Measurements from ENCODE around the gene SLC23A1.

SLC23A1 gene

DNA sequence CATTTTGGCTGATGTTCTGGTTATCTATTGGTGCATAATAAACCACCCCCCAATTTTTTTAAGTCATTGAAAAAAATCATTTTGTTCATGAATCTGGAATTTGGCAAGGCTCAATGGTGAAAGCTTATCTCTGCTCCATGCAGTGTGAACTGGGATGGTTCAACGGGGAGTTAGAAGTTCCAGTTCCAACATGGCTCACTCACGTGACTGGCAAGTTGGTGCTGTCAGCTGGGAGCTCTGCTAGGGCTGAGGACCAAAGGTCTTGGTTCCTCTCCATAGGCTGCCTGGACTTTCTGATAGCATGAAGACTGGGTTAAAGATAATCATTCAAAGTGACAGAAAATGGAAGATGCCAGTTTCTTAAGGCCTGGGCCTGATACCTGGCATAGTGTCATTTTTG, 23.9 kb upstream of the SLC23A1 start:
- DNase-seq: no peak

DNA sequence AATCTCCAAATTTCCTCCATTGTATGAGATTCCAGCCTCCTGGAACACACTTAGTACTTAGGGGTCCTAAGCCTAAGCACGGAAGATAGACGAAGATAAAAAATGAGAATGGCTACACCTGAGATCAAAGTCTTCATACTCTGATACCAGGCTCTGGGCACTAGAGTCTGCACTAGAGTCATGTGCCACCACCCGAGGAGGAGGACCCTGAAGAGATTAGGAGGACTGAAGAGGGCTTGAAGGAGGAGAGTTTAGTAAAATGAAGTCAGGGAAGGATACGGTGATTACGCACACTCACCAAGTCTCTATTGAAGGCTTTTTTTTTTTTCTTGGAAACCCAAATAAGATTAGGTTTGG, 21.4 kb upstream of the SLC23A1 start:
- no peak for DNase-seq

DNA sequence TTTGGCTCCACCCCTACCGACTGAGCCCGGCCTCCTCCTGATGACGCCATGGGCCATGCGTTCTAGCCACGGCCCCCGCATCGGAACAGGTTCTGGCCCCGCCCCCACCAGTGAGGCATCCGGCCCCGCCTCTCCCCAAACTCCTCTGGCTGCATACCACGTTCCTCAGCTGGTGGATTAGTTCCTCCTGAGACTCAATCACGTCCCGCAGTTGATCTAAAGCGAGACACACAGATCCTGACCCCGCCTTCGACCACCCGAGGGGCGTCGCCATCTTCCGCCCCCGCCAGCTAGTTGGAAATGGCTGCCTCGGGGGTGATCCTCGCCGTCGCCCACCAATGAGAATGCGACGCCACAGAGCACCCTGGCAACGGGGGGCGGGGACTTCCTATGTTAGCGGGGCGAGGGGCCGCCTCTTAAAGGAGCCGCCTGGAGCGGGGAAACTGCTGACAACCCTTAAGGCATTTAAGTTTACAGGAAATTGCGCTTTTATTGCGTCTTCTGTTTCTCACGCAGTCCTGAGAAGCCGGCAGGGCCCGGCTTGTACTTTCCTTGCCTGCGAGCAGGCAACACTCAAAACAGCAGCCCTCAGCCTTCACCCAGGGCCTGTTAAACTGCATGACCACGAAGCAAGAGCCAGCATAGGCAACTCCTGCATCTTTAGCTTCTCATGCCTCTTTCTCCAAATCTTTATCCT, 20.8 kb upstream of the SLC23A1 start, which contains the start of gene SPATA24:
SPATA24 (minus strand) TSS at position 303 of the 697 bp plus-strand sequence; CDS start at position 274, 29 bp downstream.
- DNase-seq: peak; percentile 98

DNA sequence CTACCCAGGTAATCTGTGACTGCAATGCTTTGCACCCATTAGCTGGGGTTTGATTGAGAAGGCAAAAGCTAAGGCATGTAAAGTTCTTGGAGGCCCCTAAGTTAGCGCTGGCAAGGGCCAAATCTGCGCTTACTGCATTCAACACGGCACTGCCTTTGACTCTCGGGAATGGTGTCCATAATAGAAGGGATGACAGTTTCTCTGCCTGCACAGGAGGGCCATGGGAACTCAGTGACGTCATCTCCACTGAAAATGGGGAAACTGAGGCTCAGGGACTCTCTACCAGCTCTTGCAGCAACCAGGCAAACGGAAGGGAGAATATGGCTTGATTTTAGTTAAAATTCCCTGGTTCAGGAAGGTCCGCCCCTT, 20.3 kb upstream of the SLC23A1 start:
- no peak for DNase-seq

DNA sequence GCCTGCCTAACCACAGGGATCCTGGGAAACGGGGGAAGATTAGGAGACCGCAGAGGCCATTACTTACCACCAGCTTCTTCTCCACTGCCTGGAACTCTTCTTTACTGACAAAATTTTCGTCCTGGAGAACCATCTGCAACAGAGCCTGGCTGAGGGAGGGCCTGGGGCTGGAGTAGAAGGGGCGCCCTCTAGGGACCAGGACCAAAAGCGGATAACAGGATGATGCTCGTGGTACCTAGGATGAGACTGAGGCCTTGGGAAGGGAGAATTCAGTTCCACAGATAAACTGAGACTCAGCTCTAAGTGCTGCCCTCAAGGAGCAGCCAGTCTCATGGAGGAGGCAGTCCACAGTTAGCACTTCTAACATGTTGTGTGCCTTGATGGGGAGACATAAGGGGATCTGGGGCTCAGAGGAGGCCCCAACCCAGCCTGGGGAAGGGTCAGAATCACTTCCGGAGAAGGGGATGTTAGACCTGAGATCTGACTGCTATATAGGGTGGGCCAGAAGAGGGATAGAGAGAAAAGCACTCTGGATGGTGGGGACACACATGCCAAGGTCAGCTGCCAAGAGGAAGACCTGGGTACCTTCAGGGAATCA, 19.6 kb upstream of the SLC23A1 start:
- DNase-seq: no peak

GRCh38 chr5:139401546-139401945, 18.4 kb upstream of the SLC23A1 start:
- no peak for DNase-seq

DNA sequence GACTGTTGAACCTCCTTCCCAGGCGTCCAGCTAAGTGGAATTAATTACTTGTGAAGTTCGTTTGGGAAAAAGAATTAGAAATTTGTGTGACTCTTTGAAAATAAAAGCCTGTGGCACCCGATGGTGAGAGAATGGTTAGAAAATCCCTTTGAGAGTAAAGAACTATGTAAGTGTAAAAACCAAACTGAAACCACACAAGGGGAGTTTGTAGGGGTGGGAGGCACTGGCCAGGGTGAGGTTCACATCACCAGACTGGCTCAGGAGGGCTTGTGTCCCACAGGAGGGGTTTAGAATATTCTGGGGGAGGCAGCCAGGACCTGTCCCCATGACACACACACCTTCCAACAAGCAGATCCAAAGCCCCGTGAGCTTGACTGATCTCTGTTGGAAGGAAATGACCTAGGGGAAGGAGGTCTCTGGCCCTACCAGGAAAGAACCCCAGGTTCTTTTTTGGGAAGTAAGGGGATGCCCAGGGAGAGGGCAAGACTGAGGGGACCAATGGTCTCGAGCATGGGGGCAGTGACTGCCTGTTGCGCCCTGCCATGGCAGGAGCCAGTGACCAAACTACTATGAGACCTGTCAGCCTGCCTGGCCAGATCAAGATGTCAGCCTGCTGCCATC, 16.5 kb upstream of the SLC23A1 start:
- no peak for DNase-seq

- no peak for DNase-seq
Observed at GRCh38 chr5:139397921-139398320, 14.8 kb upstream of the SLC23A1 start.

DNA sequence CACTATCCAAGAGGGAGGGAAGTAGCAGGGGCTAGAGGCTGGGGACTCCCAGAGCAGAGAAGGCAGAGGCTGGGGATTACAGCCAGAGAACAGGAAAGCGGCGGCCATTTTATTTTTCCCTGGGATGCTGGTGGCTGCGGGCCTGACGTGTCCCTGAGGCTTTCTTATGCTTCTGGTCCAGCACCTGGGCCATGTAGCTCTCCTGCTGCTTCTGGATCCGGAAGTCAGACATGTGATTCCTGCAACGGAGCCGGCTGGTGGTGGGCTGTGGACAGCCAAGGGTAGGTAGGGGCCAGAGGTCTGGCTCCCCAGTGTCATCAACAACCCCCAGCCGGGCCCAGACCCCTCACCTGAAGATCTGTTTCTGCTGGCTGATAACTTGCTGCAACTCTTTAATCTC, 13.6 kb upstream of the SLC23A1 start:
- no peak for DNase-seq

- no peak for DNase-seq
Observed at GRCh38 chr5:139395844-139396640, 12.9 kb upstream of the SLC23A1 start.

- no peak for DNase-seq
Observed at GRCh38 chr5:139394654-139395566, 11.8 kb upstream of the SLC23A1 start, which contains the start of gene PROB1. TSS of gene PROB1 (minus strand) at chr5:139395104. CDS start at chr5:139395081, 23 bp downstream.

- peak; percentile 69 for DNase-seq
Observed at GRCh38 chr5:139394123-139394653, 11.1 kb upstream of the SLC23A1 start.

GRCh38 chr5:139393497-139394122, 10.5 kb upstream of the SLC23A1 start:
- DNase-seq: no peak

DNA sequence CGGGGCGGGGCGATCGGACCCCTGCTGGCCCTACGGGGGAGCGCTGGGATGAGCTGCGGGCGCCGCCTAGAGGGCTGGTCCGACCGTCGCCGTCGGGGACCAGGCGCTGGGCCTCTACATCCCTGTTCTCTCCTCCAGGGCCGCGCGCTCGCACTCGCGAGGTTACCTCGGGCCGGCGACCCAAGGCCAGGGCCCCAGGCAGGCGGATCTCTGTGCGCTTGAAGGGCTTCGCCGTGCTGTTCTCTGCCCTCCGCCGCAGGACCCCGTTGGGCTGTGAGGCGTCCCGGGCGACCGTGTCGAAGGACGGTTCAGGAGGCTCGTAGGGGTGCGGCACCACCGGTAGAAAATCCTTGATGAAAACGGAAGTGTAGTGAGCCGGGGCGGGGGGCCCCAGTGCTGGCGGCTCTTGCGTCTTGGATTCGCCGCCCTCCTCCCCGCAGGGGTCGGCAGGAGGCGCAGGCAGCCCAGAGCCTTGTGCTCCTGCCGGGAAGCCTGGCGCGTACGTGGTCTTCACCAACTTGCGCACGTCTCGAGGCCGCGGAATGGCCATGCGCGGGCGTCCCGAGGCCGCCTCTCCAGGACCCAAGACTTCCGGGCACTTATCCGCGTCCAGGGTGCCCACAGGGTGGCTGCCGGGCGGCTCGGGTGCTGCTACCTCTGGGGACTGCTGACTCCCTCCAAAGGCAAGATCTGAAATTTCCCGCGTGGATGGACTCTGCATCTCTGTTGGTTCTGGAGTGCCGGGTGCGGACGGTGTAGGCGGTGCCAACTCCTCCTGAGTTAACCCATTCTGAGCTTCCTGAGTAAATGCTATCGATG, 9.8 kb upstream of the SLC23A1 start:
- DNase-seq: peak; percentile 73

- DNase-seq: no peak
Observed at GRCh38 chr5:139392324-139392677, 9.2 kb upstream of the SLC23A1 start.

DNA sequence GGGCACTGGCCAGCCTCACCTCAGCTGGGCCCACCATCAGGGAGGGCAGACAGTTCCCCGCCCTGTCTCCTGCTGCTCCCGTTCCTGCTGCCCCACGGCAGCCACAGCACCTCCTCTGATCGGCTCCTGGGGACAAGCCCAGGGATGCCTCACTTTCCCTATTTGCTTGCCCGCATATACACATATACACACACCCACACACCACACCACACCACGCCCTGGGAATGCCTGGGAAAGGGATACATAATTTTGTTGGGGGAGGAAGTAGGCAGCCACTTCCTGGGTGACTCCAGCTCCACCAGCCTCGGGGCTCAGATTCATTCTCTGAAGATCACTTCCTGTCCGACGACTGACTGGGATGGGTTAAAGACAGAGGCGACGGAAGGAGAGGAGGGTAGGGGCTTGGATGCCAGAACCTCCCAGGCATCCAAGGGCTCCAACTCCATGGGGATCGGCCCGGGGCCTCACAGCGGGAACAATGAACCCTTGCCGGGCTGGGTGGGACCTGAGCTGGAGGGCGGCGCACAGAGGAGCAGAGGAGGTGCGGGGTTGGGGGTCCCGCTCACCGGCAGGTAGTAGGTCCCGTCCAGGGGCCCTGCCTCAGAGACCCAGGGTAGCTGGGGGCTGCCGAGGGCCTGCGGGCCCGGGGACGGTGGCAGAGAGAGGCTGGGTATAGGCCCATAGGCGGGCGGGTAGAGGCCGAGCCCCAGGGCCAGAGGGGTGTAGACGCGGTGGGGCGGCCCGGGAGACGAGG, 8.7 kb upstream of the SLC23A1 start:
- DNase-seq: no peak

DNA sequence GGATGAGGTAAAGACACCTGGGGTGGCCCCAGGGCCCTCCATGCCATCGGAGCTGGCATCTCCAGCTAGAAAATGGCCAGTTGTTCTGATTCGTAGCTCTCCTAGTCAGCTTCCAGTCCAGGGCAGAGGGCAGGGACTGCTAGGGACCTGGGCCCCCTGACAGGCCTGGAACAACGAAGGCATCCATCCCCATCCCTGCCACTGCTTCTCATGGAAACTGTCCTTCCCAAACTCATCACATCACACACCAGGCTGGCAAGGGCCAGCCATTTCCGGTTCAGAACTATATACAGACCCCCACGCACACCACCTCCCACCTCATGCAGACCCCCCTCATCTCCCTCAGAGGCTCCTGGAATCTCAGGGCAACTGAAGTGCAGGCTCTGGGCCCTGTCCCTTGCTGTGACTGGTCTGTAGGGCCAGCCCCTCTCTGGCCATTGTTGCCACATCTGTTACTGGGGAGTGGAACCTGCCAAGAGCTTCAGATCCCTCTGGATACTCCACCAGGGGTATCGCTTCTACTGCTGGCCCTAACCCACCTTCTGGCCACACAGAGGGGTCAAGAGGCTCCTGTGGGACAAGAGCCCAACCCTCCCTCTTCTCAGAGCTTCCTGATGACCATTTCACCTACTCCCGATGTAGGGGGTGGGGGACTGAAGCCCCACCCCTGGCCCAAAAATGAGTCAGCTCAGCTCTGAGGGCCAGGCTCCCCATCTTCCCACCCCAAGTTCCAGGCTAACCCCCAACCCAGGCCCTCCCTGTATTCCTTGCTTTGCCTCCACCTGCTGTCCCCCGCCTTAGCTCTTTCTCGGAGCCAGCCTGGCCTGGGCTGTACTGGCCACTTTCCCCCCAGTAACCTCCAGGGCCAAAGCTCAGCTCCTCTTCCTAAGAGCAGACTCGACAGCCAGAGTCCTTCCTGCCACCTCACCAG, 7.8 kb upstream of the SLC23A1 start:
- DNase-seq: no peak

DNA sequence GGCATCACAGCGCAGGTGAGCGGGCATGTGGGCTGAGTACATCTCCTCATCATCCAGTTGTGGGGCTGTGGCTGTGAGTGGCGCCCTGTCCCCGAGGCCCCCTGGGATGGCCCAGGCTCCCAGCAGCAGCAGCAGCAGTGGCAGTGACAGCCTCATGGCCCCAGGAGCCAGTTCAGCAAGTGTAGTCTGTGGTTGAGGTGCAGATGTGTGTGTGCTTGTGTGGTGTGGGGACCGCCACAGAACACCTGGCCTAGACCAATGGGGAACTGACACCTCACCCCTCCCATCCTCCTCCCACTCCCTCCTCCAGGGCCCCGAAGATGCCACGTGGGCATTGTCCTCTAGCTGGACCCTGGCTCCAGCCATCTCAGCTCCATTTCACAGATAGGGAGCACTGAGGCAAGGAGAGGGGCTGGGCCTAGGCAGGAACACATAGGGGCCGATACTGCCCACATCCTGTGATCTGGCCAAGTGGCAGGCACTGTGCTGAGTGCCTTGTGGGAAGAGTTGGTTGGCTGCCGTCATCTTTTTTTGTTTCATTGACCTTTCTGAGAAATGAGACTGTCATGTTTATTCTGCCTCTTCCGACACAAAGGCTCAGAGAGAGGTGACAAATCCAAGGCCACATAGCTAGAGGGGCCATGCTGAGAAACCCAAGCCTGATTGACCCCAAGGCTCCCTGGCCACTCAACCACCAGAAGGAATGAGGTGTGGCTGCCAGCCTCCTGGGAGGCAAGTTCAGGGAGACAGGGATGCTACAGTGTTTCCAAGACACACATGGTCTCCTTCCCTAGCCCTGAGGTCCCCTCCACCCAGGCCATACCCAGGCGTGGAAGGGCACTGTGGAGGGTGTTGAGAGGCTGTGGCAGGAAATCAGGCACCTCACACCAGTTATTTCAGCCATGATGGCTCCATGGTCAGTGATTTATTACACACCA, 6.9 kb upstream of the SLC23A1 start, which contains the start of gene MZB1:
MZB1 (minus strand) TSS at position 213 of the 938 bp plus-strand sequence; CDS start at position 156, 57 bp downstream.
- no peak for DNase-seq
